Activated CD4-positive, alpha-beta T cell treated with anti-CD3 and anti-CD28 coated beads for 48 hours (primary cell): ENCODE measurements around the gene VIPR2.
A peak's percentile ranks its signal among the peaks of the same experiment; 100 is the strongest.
"Not testable (repeated sequence)": the region's sequence is repeated elsewhere in the genome, so short reads cannot be mapped to it uniquely, and the experiment has no call there.

Experiments
- DNase-seq: peaks from one replicate; pipeline ENCODE4 v3.0.0-alpha.2; 2020

Gene VIPR2

GRCh38 chr7:159004411-159004810, 140.3 kb downstream of the VIPR2 start:
- peak; percentile 68 for DNase-seq

GRCh38 chr7:159001811-159002210, 142.9 kb downstream of the VIPR2 start:
- DNase-seq = no peak

- DNase-seq = no peak
Measured at GRCh38 chr7:159000859-159001435, 143.7 kb downstream of the VIPR2 start.

GRCh38 chr7:159000070-159000469, 144.6 kb downstream of the VIPR2 start:
- DNase-seq = no peak

- DNase-seq = no peak
Measured at GRCh38 chr7:158999496-158999895, 145.2 kb downstream of the VIPR2 start.

- not testable (repeated sequence) for DNase-seq
Measured at GRCh38 chr7:158998261-158998660, 146.4 kb downstream of the VIPR2 start.

GRCh38 chr7:158997471-158997870, 147.2 kb downstream of the VIPR2 start:
- DNase-seq = no peak

- DNase-seq = no peak
Measured at GRCh38 chr7:158997110-158997453, 147.6 kb downstream of the VIPR2 start.

- DNase-seq = no peak
Measured at GRCh38 chr7:158996214-158997109, 148.2 kb downstream of the VIPR2 start.

- no peak for DNase-seq
Measured at GRCh38 chr7:158995514-158995913, 149.2 kb downstream of the VIPR2 start.

GRCh38 chr7:158994687-158995086, 150.0 kb downstream of the VIPR2 start:
- DNase-seq = no peak

- no peak for DNase-seq
Measured at GRCh38 chr7:158993591-158993990, 151.1 kb downstream of the VIPR2 start.

GRCh38 chr7:158992759-158993158, 151.9 kb downstream of the VIPR2 start:
- no peak for DNase-seq

- no peak for DNase-seq
Measured at GRCh38 chr7:158991824-158992621, 152.6 kb downstream of the VIPR2 start.

- no peak for DNase-seq
Measured at GRCh38 chr7:158988996-158989395, 155.7 kb downstream of the VIPR2 start.

- no peak for DNase-seq
Measured at GRCh38 chr7:158988302-158988862, 156.3 kb downstream of the VIPR2 start.

- DNase-seq = no peak
Measured at GRCh38 chr7:158987691-158988090, 157.0 kb downstream of the VIPR2 start.

- no peak for DNase-seq
Measured at GRCh38 chr7:158985583-158985982, 159.1 kb downstream of the VIPR2 start.

- not testable (repeated sequence) for DNase-seq
Measured at GRCh38 chr7:158984007-158984406, 160.7 kb downstream of the VIPR2 start.

- not testable (repeated sequence) for DNase-seq
Measured at GRCh38 chr7:158982080-158982479, 162.6 kb downstream of the VIPR2 start.

GRCh38 chr7:158979635-158980351, 164.9 kb downstream of the VIPR2 start:
- no peak for DNase-seq

- DNase-seq = no peak
Measured at GRCh38 chr7:158979023-158979529, 165.6 kb downstream of the VIPR2 start.
